ENCODE results near the gene ZNF428.

GRCh38 chr19:43623889-43624670 is 4.7 kb upstream of the ZNF428 start:
- TF ChIP-seq CTCF (IDR thresholded peaks at IDR 0.05) (no peak), POLR2A (IDR thresholded peaks at IDR 0.05) (no peak)

All from ovary (tissue), 3 donors.